GM21717 (cell line): Measurements from ENCODE around the gene ACOT11.
"Not testable (repeated sequence)": the region's sequence is repeated elsewhere in the genome, so short reads cannot be mapped to it uniquely, and the experiment has no call there.

Experiments
- ATAC-seq: cut with Tn5 transposase; IDR thresholded peaks from one replicate; pipeline ENCODE4 v1.9.1; 2021; ENCODE audit warnings: mild to moderate bottlenecking, moderate library complexity; ENCODE audit not compliant: unreplicated experiment

The ACOT11 gene

GRCh38 chr1:54536656-54537055, 11.4 kb upstream of the ACOT11 start:
- not testable (repeated sequence) for ATAC-seq

DNA sequence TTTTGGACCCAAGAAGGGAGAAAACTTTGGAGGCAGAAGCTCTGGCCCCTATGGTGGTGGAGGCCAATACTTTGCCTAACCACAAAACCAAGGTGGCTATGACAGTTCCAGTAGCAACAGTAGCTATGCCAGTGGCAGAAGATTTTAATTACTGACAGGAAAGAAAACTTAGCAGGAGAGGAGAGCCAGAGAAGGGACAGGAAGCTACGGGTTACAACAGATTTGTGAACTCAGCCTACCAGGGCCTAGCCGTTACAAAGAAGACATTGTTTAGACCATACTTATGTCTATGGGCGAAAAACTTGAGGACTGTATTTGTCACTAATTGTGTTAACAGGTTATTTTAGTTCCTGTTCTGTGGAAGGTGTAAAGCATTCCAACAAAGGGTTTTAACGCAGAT, 10.4 kb upstream of the ACOT11 start:
- no peak for ATAC-seq

DNA sequence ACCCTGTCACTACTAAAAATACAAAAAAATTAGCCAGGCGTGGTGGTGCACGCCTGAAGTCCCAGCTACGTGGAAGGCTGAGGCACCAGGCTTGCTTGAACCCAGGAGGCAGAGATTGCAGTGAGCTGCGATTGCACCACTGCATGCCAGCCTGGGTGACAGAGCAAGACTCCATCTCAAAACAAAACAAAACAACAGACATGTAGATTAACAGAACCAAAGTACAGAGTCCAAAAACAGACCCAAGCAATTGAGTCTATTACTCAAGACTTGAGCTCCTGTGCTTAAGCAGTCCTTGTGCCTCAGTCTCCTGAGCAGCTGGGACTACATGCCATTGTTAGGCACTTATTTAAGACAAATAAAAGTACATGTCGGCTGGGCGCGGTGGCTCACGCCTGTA, 9.5 kb upstream of the ACOT11 start:
- no peak for ATAC-seq

- no peak for ATAC-seq
Measured at GRCh38 chr1:54540582-54541295, 7.3 kb upstream of the ACOT11 start.

GRCh38 chr1:54542120-54542961, 5.7 kb upstream of the ACOT11 start:
- peak; percentile 63 for ATAC-seq

- no peak for ATAC-seq
Measured at GRCh38 chr1:54542962-54543539, 5.0 kb upstream of the ACOT11 start.

DNA sequence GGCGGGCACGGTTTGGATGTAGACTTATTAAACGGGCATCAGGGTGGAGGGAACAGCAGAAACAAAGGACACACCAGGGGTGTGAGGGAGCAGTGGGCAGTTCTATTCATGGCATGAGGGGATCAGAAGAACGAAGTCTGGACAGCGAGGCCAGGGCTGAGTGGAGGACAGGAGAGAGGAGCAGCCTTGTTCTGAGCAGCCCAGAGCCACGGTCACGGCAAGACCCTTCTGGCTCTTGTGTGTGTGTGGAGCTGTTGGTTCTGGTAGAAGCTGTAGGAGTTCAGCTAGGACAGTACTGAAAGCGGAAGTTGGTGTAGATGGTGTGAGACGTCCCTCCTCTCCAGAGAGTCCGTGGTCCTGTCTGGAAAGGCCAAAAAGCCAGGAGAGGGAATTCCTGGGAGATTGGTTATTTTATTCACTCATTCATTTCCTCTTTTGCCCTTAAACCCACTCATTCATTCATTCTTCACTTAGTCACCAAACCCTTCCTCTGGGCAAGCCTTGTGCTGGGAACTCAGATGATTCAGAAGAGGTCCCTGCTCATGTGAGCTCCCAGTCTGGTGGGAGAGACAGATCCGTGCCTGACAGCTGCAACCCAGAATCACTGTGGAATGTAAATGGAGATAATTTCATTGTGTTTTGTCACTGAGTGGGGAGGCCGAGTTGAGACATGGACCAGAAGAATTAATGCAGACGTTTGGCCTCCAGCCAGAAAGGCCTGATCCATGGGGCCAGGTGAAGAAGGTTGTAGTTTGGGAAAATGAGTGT, 4.1 kb upstream of the ACOT11 start:
- ATAC-seq: no peak

GRCh38 chr1:54545916-54546635, 2.0 kb upstream of the ACOT11 start:
- no peak for ATAC-seq

DNA sequence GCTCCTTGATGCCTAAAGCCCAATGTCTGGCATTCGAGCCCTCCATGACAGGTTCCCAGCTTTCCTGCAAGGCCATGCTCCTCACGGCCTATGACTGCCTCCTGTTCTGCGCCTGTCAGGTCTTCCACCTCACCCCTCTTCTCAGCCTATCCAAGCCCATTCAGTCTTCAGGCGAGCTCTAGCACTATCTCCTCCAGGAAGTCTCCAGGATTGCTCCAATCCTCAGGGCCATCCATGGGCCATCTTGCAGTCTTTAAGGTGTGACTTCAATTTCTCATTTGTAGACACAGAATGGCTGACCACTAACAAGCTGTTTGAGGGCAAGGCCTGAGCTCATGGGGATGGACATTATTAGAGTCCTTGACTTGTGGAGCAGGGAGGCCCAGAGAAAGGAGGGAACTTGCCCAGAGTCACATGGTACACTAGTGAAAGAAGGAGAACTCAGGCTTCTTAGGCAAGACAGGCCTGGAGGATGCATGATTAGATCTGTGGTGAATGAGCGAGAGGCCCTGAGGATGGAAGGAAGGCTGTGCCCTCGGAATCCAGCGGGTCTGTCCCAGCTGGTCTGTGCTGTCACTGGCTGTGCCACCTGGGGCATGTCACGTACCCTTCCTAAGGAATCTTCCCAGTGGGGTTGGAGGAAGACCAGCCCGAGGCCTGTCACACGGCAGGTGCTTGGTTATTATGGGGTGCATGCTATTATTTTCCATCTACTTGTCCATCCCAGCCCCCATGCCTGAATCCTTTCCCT, 1.2 kb upstream of the ACOT11 start:
- ATAC-seq: no peak

GRCh38 chr1:54548389-54549044, 489 bp downstream of the ACOT11 start:
- ATAC-seq: no peak

- no peak for ATAC-seq
Measured at GRCh38 chr1:54549181-54549924, 1.3 kb downstream of the ACOT11 start.

DNA sequence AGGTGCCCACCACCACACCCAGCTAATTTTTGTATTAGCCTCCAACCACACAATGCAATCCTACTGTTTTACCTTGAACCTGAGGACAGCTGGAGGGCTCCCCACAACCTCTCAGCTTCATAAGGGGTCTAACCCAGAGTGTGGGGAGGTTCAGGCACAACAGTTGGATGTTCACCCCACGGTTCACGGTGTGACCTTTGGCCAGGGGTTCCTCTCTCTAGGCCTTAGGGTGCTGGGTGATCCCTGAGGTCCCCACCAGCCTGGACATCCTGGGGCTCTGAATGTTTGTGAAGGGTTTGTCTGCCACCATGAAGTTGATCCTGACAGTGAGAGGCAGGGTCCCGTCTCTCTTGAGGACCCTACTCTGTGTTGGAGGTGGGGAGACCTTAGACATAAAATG, 3.9 kb downstream of the ACOT11 start:
- ATAC-seq: no peak

DNA sequence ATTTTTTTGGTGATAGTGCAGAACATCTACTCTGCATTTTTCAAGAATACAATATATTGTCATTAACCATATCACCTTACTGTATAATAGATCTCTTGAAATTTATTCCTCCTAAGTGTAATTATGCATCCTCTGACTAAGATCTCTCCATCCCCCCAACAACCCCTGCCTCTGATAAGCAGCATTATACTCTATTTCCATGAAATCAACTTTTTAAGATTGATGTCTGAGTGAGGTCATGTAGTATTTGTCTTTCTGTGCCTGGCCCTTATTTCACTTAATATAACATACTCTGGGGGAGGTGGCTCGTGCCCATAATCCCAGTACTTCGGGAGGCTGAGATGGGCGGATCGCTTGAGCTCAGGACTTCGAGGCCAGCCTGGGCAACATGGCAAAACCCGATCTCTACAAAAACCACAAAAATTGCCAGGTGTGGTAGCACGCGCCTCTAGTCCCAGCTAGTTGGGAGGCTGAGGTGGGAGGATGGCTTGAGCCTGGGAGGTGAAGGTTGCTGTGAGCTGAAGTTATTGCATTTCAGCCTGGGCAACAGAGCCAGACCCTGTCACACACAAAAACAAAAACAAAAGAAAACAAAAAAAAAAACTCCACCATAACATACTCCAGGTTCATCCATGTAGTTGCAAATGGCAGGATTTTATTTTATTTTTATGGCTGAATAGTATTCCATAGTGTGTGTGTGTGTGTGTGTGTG, 5.7 kb downstream of the ACOT11 start:
- no peak for ATAC-seq

GRCh38 chr1:54556110-54556509, 8.1 kb downstream of the ACOT11 start:
- ATAC-seq: no peak

DNA sequence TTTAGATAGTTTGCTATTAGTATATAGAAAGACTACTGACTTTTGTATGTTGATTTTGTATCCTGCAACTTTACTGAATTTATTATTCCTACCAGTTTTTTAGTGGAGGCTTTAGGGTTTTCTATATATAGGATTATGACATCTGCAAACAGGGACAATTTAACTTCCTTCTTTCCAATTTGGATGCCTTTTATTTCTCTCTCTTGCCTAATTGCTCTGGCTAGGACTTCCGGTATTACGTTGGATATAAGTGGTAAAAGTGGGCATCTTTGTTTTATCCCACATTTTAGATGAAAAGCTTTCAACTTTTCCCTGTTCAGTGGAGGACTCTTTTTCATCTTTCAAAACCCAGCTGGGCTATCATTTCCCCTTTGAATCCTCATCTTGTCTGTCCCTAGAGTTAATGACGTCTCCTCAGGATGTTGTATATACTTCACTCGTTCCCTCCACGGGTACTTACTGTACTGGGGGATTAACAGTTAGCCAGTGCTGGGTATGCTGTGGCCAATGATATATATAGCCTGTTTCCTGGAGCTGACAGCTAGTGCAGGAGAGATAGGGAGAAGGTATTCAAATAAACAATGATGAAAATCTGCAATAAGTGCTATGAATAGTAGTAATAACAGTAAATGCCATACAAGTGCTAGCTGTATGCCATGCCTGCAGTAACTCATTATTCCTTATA, 9.8 kb downstream of the ACOT11 start:
- ATAC-seq: no peak

DNA sequence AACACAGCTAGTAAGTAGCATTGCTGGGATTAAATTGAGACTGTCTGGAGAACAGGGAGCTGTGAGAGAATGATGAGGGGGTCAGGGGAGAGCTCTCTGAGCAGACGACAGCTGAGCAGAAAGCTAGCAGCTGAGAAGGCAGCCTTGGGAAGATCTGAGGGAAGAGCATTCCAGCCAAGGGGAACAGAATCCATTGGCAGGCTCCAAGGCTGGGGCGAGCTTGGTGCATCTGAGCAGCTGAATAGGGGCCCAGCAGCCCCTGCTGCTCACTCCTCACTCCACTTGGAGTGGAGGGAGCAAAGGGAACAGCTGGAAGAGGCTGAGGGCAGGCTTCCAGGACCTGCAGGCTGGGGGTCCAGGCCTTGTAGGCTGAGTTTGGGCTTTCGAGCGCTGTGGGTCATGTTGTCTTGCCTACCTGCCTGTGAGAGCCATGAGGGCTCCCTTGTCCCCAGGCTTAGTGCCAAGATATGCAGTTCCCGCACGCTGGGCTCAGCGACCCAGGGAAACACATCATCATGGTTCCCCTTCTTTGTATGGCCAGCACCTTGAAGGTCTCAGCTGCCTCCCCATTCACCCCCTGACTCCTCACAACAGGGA, 10.5 kb downstream of the ACOT11 start:
- no peak for ATAC-seq

- no peak for ATAC-seq
Measured at GRCh38 chr1:54559111-54559548, 11.1 kb downstream of the ACOT11 start.
